ENCODE results near the gene FAM114A1.

DNA sequence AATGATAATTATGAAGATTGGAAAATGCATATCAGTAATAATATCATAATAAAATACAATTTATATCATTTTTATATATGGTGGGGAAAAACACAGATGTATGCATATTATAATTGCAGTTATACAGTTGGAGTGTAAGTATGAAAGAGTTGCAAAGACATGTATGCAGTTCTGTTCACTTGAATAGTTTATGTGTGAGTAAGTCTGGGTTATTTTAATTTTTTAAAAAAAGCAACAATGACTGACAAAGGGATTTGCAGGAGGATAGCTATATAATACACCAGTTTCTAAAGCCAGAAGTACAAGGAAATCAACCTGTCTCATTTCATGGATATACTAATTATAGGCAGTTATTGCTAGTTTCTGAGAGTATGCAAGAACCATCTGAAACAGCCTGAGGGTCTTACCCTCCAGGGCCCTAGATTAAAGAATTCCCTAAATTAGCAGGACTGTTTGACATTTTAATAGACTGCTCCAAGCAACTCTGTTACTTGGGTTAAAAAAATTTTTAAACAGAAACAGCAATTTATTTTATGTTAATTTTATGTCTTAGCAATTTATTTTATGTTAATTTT, 40.2 kb downstream of the FAM114A1 start:
- no peak for TF ChIP-seq POLR2A (IDR thresholded peaks at IDR 0.05)
- TF ChIP-seq, protein P1, sequence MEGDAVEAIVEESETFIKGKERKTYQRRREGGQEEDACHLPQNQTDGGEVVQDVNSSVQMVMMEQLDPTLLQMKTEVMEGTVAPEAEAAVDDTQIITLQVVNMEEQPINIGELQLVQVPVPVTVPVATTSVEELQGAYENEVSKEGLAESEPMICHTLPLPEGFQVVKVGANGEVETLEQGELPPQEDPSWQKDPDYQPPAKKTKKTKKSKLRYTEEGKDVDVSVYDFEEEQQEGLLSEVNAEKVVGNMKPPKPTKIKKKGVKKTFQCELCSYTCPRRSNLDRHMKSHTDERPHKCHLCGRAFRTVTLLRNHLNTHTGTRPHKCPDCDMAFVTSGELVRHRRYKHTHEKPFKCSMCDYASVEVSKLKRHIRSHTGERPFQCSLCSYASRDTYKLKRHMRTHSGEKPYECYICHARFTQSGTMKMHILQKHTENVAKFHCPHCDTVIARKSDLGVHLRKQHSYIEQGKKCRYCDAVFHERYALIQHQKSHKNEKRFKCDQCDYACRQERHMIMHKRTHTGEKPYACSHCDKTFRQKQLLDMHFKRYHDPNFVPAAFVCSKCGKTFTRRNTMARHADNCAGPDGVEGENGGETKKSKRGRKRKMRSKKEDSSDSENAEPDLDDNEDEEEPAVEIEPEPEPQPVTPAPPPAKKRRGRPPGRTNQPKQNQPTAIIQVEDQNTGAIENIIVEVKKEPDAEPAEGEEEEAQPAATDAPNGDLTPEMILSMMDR (IDR thresholded peaks at IDR 0.05) = no peak

Measured in testis (tissue), 2 donors.